ENCODE measurements around the gene DDX42.
"Not testable (repeated sequence)": the region's sequence is repeated elsewhere in the genome, so short reads cannot be mapped to it uniquely, and the experiment has no call there.

Gene DDX42

GRCh38 chr17:63838631-63839171, 64.7 kb downstream of the DDX42 start:
- DNase-seq (ENCODE audit: low spot score): no peak

DNA sequence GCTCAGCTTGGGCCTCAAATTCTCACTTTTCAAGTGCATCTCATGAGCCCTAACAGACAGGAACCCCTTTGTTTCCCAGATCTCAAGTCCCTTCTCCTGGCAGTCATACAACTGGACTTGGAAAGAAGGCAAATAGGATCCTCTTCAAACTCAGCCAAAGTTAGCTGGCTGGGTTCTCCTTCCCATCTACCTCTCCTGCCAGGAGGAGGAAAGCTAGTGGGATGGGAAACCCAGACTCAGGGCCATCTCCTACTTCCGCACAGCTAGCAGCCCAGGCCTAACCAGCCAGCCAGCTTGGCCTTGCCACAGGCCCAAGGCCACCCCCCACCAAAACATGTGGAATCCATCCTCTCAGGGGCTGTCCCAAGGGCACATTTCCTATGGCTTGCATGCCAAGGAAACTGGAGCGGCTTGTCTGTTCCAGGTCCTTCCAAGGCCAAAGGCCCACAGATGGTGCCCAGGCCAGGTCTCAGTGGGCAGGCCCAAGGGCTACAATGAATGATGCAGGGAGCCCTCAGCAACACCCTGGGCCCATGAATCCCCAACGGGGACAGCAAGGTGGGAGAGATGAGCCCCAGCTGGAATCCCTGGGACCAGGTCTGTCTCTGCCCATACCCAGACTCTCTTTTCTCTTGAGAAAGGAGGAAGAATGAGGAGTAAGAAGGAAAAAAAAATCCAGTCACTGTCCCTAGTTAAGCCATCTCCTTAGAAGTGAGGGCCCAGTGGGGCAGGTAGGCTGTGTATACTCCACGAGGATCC, 66.8 kb downstream of the DDX42 start:
- no peak for DNase-seq (ENCODE audit: low spot score)

DNA sequence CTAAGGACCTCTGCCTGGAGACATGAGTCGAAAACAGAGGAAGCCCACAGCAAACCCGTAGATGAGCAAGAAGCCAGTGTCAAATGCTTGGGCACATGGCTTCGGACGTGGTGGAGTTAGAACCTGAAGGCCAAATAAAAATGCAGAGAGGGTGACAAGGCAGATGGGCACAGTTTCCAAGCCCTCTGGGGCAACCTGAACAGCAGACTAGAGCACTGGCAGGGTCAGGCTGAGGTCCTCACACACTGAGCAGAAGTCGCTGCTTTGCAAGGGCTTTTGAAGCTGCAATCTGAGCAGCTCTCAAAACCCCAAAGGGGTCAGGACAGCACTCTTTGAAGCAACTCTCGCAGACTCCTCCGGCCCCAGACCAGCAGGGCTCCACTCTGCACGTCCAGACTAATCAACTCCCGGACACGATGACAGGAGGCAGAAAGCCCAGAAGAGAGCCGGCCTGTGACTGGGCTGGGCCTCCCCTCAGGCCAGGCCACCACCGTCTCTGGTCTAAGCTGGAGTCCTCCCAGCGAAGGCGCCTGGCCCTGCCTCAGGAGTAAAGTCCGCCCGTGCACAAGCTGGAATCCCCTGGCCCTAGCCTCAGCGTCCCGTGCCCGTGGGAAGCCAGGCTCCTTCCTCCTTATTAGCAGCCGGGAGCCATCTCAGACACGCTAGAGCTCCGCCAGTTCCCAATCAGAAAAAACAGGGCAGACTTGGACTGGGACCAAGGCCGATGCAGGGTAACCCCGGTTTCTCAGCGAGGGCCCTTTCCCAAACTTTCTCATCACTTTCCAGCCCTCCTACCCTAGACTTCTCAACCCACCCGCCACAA, 67.6 kb downstream of the DDX42 start:
- DNase-seq (ENCODE audit: low spot score): no peak

GRCh38 chr17:63842173-63842539, 68.2 kb downstream of the DDX42 start:
- no peak for DNase-seq (ENCODE audit: low spot score)

DNA sequence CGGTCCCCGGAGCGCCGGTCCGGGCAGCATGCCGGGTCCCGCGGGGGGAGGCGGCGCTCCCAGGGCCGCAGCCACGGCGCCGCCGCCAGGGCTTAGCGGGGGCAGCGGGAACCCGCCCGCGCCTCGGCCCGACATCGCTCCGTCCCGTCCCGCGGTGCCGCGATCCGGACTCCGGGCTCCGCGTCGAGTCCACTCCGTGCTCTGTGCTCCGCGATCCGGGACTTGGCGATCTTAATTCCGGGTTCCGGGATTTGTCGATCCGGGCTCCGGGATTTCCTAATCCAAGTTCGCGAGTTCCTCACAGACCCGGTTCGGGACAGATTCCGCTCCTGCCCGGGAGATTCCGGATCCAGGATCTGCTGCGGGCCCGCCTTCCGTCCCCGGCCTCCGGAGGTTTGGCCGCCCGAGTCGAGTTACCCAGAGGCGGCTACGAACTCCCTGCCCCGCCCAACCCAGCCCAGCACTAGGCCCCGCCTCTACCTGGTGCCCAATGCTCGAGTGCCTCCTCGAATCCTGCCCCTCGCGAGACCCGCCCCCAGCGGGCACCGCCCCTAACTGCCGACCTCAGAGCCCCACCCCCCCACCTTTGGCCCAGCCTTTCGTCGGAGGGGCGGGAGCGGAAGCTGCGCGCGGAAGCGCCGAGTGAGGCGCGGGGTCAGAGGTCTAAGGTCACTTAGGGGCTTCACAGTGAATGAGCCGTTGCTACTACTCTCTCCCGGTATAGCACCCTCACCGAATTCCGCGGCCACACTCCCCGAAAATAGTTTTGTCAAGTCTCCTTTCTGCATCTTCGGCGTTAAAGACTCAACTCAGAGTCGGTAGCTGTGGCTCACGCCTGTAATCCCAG, 68.8 kb downstream of the DDX42 start, which contains the start of gene SMARCD2:
TSS of gene SMARCD2 (minus strand) at position 146 of the 847 bp plus-strand sequence. CDS start at position 135, 11 bp downstream.
- DNase-seq (ENCODE audit: low spot score): peak; percentile 99

DNA sequence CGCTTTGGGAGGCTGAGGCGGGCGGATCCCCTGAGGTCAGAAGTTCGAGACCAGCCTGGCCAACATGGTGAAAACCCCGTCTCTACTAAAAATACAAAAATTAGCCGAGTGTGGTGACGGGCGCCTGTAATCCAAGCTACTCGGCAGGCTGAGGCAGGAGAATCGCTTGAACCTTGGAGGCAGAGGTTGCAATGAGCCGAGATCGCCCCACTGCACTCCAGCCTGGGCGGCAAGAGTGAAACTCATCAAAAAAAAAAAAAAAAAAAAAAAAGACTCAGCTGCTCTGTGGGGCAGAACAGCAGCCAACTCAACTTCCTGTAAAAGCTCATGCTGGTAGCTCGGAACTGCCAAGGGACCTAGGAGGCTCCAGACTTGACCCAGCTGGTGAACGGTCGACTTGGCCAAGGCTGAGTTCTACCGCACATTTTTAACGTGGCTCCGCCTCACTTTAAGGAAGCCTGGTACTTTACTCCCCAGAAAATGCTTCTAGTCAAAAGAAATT, 69.5 kb downstream of the DDX42 start:
- DNase-seq (ENCODE audit: low spot score): peak; percentile 21

- no peak for DNase-seq (ENCODE audit: low spot score)
Measured at GRCh38 chr17:63843910-63844677, 70.1 kb downstream of the DDX42 start.

DNA sequence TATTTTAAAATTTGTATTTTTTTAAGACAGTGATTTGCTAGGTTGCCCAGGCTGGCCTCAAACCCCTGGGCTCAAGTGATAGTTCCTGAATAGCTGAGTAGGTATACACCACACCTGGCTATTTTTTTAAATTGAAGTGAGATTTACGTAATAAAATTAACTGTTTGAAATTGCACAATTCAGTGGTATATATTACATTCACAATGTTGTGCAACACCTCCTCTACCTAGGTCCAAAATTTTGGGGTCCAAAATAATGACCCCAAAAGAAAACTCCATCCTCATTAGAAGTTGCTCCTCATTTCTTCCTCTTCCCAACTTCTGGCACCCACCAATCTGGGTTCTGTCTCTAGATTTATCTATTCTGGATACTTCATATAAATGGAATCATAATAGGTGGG, 71.5 kb downstream of the DDX42 start:
- DNase-seq (ENCODE audit: low spot score): no peak

DNA sequence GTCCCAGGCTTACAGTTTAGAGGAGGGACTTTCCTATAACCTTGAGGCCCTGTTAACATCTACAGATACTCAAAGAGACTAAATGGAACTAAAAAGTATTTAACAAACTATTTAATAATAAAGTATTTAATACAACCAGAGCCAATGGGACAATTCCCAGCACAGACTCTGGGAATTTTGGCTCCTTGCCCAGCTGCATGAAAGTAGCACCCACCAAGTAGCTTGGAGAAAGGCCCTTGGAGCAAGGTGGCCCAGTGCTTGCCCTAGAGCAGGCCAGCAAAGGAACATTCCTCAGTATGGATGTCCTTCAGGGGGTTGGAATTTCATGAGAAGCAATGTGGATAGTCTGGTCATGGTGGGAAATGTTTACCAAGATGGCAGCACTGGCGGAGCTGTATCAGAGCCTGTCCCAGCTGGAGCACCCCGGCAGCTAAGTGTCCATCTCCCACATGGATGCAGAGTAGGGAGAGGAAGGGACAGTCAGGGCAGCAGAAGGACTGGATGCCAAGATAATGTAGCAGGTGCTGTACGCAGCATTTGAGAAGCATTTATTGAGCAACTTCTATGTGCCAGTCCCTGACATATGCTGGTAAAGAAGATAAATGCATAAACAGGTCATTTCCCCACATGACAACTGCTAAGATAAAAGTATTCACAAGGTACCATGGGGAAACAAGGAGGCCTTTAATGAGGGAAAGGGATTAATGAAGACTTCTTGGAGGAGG, 73.7 kb downstream of the DDX42 start:
- DNase-seq (ENCODE audit: low spot score): no peak

DNA sequence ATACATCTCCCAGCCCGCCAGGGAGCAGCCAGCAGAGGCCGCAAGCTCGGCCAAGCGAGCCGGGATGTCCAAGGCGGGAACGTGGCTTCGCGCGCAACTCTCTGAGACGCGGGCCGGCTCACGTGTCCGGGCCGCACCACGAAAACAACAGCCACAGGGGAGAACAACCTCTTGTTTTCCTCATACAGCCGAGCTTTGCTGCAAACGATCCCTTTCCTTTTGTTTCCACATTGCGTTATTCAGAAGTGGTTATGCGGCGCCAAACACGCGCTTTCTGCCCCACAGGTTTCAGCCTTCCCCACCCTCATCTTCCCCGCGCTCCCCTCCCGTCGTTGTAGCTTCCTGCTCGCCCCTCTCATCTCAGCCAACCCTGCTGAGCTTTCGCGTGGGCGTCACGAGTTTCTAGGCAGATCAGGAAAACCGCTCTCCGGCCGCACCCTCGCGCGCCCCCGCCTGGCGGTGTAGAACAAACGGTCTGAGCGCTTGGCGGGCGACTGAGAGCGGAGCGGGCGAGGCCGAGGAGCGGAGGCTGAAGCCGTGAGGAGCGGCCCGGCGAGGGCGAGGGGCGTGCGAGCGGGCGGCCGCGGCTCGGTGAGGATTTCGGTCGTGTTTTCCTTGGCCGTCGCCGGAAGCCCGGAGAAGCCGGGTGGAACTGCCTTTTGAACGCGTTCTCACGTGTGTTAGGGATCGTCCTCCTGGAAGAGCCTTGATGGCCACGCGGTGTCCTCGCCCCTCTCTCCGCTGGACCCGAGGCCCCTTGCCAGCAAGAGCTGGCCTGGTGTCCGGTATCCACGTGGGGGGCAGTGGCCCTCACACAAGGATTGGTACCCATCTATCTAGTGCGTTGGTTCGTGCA, 75.1 kb downstream of the DDX42 start:
- DNase-seq (ENCODE audit: low spot score): peak; percentile 92

- DNase-seq (ENCODE audit: low spot score): no peak
Measured at GRCh38 chr17:63850401-63850800, 76.4 kb downstream of the DDX42 start.

GRCh38 chr17:63853260-63853659, 79.3 kb downstream of the DDX42 start:
- DNase-seq (ENCODE audit: low spot score): no peak

GRCh38 chr17:63854709-63855108, 80.7 kb downstream of the DDX42 start:
- no peak for DNase-seq (ENCODE audit: low spot score)

DNA sequence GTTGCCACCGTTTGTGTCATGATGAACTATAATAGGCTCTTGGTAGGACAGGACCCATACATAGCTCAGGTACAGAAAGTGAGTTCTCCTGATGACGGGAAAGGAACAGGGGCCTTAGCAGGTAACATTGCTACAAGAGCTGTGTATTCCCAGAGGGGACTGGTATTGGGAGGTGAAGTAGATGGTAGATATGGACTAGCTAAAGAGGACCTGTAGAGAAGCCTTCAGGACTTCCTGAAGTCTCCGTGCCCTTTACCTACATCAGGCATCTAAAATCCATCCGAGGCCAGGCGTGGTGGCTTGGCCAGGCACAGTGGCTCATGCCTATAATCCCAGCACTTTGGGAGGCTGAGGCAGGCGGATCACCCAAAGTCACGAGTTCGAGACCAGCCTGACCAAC, 81.2 kb downstream of the DDX42 start:
- no peak for DNase-seq (ENCODE audit: low spot score)

GRCh38 chr17:63856425-63856824, 82.5 kb downstream of the DDX42 start:
- not testable (repeated sequence) for DNase-seq (ENCODE audit: low spot score)

DNA sequence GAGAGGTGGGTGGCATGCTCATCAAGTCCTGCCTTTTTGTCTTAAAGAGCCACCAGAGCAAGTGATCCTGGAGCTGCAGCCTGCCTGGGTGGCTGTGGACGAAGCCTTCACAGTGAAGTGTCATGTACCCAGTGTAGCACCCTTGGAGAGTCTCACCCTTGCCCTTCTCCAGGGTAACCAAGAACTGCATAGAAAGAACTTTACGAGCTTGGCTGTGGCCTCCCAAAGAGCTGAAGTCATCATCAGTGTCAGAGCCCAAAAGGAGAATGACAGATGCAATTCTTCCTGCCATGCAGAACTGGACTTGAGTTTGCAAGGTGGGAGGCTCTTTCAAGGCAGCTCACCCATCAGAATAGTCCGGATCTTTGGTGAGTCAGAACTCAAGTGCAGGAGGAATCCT, 85.3 kb downstream of the DDX42 start:
- DNase-seq (ENCODE audit: low spot score): no peak

- not testable (repeated sequence) for DNase-seq (ENCODE audit: low spot score)
Measured at GRCh38 chr17:63866625-63867024, 92.7 kb downstream of the DDX42 start.
